Measurements from ENCODE around the gene KAZN.

GRCh38 chr1:14697353-14697752 lies 98.9 kb downstream of the KAZN start:
- TF ChIP-seq CTCF (conservative IDR thresholded peaks at IDR 0.05) (no peak), EZH2 (IDR thresholded peaks at IDR 0.05; ENCODE audit: low read depth) (no peak)
